Breast epithelium (tissue), 3 donors: ENCODE measurements around the gene GRAPL.
"Not testable (repeated sequence)": the region's sequence is repeated elsewhere in the genome, so short reads cannot be mapped to it uniquely, and the experiment has no call there.

Experiments used
- CTCF ChIP-seq, 3 donors: fragments of 450-650 bp; IDR thresholded peaks; one replicate each; pipeline ENCODE4 v1.5.1; 2016 to 2017; ENCODE audit warnings: antibody characterized with exemption in 3 of 3, mild to moderate bottlenecking in 3 of 3, moderate library complexity in 3 of 3
- POLR2A ChIP-seq: fragments of 450-650 bp; IDR thresholded peaks from one replicate; pipeline ENCODE4 v1.6.1; 2016; ENCODE audit warnings: antibody characterized with exemption, mild to moderate bottlenecking, moderate library complexity

DNA sequence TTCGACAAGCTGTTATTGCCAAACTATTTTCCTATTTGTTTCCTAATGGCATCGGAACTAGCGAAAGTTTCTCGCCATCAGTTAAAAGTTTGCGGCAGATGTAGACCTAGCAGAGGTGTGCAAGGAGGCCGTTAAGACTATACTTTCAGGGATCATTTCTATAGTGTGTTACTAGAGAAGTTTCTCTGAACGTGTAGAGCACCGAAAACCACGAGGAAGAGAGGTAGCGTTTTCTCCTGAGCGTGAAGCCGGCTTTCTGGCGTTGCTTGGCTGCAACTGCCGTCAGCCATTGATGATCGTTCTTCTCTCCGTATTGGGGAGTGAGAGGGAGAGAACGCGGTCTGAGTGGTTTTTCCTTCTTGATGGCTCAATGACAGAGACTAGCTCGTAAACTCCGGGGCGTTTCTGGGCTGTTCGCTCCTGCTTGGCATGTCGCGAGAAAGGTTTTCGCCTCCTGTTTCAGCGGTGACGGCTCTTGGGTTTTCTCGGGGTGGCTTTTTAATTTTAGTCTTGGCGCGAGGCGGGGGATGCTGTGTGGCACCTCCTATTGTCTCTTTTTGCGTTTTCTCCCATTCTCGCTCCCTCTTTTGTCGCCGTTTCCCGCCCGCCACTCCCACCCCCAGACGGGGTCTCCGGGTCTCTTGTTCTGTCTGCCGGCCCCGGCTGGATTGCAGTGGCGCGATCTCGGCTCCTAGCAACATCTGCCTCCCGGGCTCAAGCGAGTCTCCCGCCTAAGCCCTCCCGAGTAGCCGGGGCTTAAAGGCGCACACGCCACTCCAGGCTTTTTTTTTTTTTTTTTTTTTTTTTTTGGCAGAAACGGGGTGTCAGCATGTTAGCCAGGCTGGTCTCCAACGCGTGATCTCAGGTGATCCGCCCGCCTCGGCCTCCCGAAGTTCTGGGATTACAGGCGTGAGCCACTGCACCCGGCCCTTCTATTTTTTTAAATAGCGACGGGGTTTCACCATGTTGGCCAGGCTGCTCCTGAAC is 60.8 kb downstream of the GRAPL start:
- TF ChIP-seq POLR2A; CTCF (IDR thresholded peaks at IDR 0.05): not testable (repeated sequence)
